Transverse colon (tissue), 4 donors: ENCODE results near the gene ATP10D. TPM values are rescaled to one million over a fixed set of nuclear protein-coding genes. Genes with fewer than 3 reads are reported as not detected.

Source experiments
- DNase-seq: peaks from one replicate; pipeline ENCODE4 v3.0.0-alpha.2; 2019
- H3K27ac ChIP-seq, 4 donors: fragments of 200-600 bp; sonication (generic); 2 replicates each; pipeline ENCODE4 v1.5.1; 2016 to 2018; ENCODE audit warnings: inconsistent platforms in 4 of 4
- H3K27me3 ChIP-seq: fragments of 200-600 bp; sonication (generic); 2 replicates; pipeline ENCODE4 v1.5.1; 2017; ENCODE audit warnings: inconsistent platforms
- H3K36me3 ChIP-seq, 4 donors: fragments of 200-600 bp; sonication (generic); 2 replicates each; pipeline ENCODE4 v1.5.1; 2017 to 2019; ENCODE audit warnings: inconsistent platforms in 4 of 4
- H3K4me1 ChIP-seq, 4 donors: fragments of 200-600 bp; sonication (generic); 2 replicates each; pipeline ENCODE4 v1.5.1; 2017 to 2020; ENCODE audit warnings: inconsistent platforms in 4 of 4
- H3K4me3 ChIP-seq, 4 donors: fragments of 200-600 bp; sonication (generic); 1 replicate in 1 of 4; 2 replicates in 3 of 4; pipeline versions ENCODE4 v1.5.1 to v1.6.1; 2017 to 2019; ENCODE audit warnings: inconsistent platforms in 4 of 4
- H3K9me3 ChIP-seq, 2 donors: fragments of 200-600 bp; sonication (generic); 2 replicates each; pipeline ENCODE4 v1.5.1; 2017 to 2019; ENCODE audit warnings: inconsistent platforms in 2 of 2
- EP300 ChIP-seq: sonication (generic); formaldehyde crosslinking; IDR thresholded peaks from one replicate; pipeline ENCODE4 v1.6.1; 2017; ENCODE audit warnings: antibody characterized with exemption, low read depth
- POLR2A ChIP-seq: fragments of 450-650 bp; IDR thresholded peaks from one replicate; pipeline ENCODE4 v1.6.1; 2016; ENCODE audit warnings: antibody characterized with exemption, mild to moderate bottlenecking, moderate library complexity
- POLR2AphosphoS5 ChIP-seq, 3 donors: sonication (generic); formaldehyde crosslinking; IDR thresholded peaks; one replicate each; pipeline ENCODE4 v1.6.1; 2016; ENCODE audit warnings: antibody characterized with exemption in 3 of 3
- WGBS, 2 donors: methylation state at CpG; one replicate each; pipeline ENCODE4 v1.1.5; 2018; ENCODE audit warnings: low coverage in 1 of 2; 5-methylcytosine and 5-hydroxymethylcytosine counted together
- in situ Hi-C, 4 donors: fragments of 200-750 bp; cut with MboI; loops; one replicate each; pipeline versions ENCODE4 v1.15.0 to v1.15.1; 2017; ENCODE audit warnings: low sequenced_read_pairs in 3 of 4, low pct_ligation_motif_present in 1 of 4, low pct_unique_long_range_greater_than_20kb in 1 of 4
- intact Hi-C: fragments of 100-400 bp; cut with DNase I; formaldehyde crosslinking; loops from one replicate; pipeline ENCODE4 v1.15.1; 2023; ENCODE audit warnings: low total_unique reads
- total RNA-seq, 4 donors: library from RNA; depleted of rRNA; stranded (reverse); fragments of >200 nt; gene quantifications; one replicate each; pipeline ENCODE4 v1.1.0, GENCODE V29; 2016
- TF ChIP-seq, protein P1 (sequence below), 5 experiments: fragments of 200-600 bp in 3 of 5; fragments of 450-650 bp in 2 of 5; sonication (generic) in 3 of 5; IDR thresholded peaks; 1 replicate in 2 of 5; 2 replicates in 3 of 5; pipeline ENCODE4 v1.5.1; 2016 to 2017; ENCODE audit warnings: antibody characterized with exemption in 5 of 5, inconsistent platforms in 3 of 5, mild to moderate bottlenecking in 2 of 5, moderate library complexity in 1 of 5

ATP10D gene
- total RNA-seq, 4 donors from 2014 or later: 3.8 to 14.1 (median 7.7) TPM

DNA sequence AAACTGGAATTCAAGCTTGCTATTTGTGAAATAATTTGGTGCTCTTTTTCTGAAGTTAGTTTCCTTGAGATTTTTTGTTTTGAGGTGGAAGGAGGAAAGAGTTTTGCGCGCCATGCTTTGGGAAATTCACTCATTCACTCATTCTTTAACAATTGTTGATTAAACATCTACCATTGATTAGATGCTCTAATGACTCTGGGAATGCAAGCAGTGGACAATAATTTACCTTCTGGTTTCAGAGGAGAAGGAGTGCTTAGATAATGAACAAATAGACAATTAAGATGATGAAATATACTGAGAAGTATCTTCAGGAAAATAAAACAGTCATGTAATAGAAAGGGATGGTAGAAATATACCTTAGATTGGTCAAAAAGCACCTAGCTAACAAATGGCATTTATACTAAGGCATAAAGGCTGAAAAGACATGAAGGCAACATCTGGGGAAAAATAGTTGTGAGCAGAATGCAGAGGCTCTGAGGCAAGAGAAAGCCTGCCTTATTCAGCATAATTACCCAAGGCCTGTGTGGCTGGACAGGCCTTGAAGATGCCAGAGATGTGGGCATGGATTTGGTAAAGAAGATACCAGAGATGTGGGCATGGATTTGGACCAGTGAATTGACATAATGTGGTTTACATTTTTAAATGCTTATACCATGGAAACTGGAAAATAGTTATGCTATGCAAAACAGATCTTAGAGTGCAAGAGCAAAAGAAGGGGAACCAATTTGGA lies 18.9 kb upstream of the ATP10D start:
- H3K9me3 ChIP-seq: no peaks in the 10 kb centered on the region
- H3K4me3 ChIP-seq: no peak overlapping the region
- H3K27me3 ChIP-seq: no peaks in the 10 kb centered on the region
- no peak overlapping the region for H3K27ac ChIP-seq
- peaks cover 6 to 10% (median 8%) of the 10 kb centered on the region in 4 donors for H3K4me1 ChIP-seq
- intact Hi-C loops (loop anchor here (10.0 kb wide), 1 partner anchor 99 kb away; no protein-coding TSS in a partner anchor), in situ Hi-C loops (loop anchor here in 1 of 4 donors (25.0 kb wide), 1 partner anchor 446 kb away; the partner anchor contains the start of gene NFXL1)
- no peaks in the 10 kb centered on the region for H3K36me3 ChIP-seq
- TF ChIP-seq, protein P1, sequence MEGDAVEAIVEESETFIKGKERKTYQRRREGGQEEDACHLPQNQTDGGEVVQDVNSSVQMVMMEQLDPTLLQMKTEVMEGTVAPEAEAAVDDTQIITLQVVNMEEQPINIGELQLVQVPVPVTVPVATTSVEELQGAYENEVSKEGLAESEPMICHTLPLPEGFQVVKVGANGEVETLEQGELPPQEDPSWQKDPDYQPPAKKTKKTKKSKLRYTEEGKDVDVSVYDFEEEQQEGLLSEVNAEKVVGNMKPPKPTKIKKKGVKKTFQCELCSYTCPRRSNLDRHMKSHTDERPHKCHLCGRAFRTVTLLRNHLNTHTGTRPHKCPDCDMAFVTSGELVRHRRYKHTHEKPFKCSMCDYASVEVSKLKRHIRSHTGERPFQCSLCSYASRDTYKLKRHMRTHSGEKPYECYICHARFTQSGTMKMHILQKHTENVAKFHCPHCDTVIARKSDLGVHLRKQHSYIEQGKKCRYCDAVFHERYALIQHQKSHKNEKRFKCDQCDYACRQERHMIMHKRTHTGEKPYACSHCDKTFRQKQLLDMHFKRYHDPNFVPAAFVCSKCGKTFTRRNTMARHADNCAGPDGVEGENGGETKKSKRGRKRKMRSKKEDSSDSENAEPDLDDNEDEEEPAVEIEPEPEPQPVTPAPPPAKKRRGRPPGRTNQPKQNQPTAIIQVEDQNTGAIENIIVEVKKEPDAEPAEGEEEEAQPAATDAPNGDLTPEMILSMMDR (IDR thresholded peaks at IDR 0.05): no peak
- TF ChIP-seq POLR2A (no peak), POLR2AphosphoS5 (IDR thresholded peaks at IDR 0.05) (no peak), EP300 (no peak)
- WGBS, 2 donors: 45 to 63% methylated on average over 2 of the region's 2 CpGs
- no peak for DNase-seq

DNA sequence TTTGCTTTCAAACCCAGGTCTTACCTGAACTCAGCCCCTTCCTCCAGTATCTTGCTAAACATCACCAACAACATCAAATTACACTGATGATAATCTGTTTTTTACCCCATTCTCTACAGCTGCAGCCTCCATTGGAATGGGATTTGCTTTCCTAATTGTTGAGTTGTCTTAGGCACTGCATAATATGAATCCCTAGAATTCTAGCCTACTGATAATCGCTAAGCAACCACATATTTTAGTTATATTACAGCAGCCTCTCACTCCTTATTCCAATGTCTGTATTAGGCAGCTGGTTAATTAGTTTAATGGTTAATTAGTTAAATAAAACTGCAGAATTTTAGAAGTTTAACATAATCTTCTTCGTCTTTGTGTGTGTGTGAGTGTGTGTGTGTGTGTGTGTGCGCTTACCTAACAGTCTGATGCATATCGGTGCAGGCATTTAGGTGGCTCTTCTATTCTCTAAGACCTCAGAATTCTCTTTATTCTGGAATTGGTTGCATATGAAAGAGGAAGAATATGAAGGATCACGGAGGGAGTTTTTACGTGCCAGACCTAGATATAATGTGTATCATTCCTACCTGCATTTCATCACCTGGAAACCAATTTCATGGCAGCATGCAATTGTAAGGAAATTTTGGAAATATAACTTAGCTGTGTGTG lies 16.2 kb upstream of the ATP10D start:
- Histone ChIP-seq H3K9me3 (no peaks in the 10 kb centered on the region), H3K27me3 (no peaks in the 10 kb centered on the region), H3K4me3 (no peak overlapping the region), H3K4me1 (no peaks in the 10 kb centered on the region), H3K36me3 (no peaks in the 10 kb centered on the region), H3K27ac (no peak overlapping the region)
- 88 to 93% methylated on average over 6 of the region's 6 CpGs for WGBS, 2 donors
- DNase-seq: no peak
- in situ Hi-C loops (loop anchor here in 1 of 4 donors (25.0 kb wide), 1 partner anchor 443 kb away; the partner anchor contains the start of gene NFXL1), intact Hi-C loops (loop anchor here (10.0 kb wide), 1 partner anchor 96 kb away; no protein-coding TSS in a partner anchor)
- no peak for TF ChIP-seq POLR2AphosphoS5 (IDR thresholded peaks at IDR 0.05)
- TF ChIP-seq POLR2A: no peak
- TF ChIP-seq, protein P1 (IDR thresholded peaks at IDR 0.05): no peak
- no peak for TF ChIP-seq EP300

DNA sequence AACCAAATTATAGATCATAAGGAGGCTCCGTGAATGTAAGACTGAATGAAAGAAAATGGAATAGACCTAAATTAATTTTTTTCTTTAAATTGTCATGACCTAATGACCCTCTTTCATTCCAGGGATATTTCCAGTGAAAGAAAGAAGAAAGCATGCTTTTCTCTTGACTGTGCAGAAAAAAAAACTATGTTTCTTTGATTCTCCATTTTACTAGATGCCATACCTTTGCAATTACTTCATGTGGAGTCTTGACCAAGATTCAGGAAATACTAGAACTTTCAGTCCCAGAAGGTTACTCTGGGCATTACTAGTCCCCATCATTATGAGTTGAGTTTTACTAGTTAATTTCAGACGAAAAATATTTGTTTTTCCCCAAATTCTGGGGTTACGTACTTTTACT lies 15.1 kb upstream of the ATP10D start:
- no peaks in the 10 kb centered on the region for H3K36me3 ChIP-seq

More for the DNA sequence above, 15.1 kb upstream of the ATP10D start:
- Histone ChIP-seq H3K9me3 (no peaks in the 10 kb centered on the region), H3K4me1 (no peaks in the 10 kb centered on the region), H3K27ac (no peak overlapping the region), H3K27me3 (no peaks in the 10 kb centered on the region), H3K4me3 (no peak overlapping the region)
- no peak for DNase-seq
- TF ChIP-seq POLR2AphosphoS5 (IDR thresholded peaks at IDR 0.05): no peak
- no peak for TF ChIP-seq POLR2A
- TF ChIP-seq, protein P1 (IDR thresholded peaks at IDR 0.05): no peak
- no peak for TF ChIP-seq EP300
- WGBS, 2 donors: 91 to 93% methylated on average over 3 of the region's 3 CpGs
- intact Hi-C loops (loop anchor here (10.0 kb wide), 1 partner anchor 95 kb away; no protein-coding TSS in a partner anchor), in situ Hi-C loops (loop anchor here in 1 of 4 donors (25.0 kb wide), 1 partner anchor 442 kb away; the partner anchor contains the start of gene NFXL1)
